NOMO-1 (cell line): ENCODE data around the gene PHAF1.

Source experiments
- DNase-seq, 2 experiments: peaks; one replicate each; lab custom pipeline; 2025; ENCODE audit not compliant: unreplicated experiment in 2 of 2; lab: John Stamatoyannopoulos, UW

Gene PHAF1

DNA sequence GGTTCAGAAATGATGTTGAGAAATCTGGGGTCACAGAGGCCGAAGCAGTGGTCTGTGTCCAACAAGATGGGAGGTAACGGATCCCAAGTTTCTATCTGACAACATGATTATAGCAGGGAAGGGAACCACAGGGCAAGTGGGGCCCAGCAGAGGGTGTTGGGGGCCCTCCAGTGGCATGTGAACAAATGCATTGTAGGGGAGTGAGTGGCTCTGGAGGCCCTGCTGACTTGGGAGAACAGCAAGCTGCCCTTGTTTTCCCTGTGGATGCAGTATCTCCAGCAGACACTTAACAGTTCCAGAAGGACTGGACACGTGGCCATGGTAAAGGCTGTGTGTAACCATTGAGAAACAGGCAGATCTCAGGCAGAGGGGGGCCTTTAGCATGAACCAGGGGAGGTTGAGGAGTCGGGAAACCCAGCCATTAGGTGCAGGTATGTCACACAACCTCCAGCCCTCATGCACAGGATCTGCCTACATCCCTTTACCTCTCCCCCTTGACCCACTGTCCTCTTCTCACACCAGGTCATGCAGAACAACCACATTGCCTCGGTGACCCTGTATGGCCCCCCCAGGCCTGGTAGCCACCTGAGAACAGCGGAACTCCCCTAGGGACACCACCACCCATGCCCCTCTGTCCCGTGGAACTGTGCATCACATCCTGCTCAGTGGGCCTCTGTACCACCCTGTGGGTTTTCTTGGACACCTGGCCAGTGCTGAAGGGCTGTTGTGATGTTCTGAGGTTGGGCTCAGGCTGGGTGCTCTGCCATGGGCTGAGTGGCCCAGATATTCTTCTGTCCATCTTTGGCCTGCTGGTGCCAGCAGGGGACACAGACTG lies 37.0 kb downstream of the PHAF1 start:
- DNase-seq: no peak

DNA sequence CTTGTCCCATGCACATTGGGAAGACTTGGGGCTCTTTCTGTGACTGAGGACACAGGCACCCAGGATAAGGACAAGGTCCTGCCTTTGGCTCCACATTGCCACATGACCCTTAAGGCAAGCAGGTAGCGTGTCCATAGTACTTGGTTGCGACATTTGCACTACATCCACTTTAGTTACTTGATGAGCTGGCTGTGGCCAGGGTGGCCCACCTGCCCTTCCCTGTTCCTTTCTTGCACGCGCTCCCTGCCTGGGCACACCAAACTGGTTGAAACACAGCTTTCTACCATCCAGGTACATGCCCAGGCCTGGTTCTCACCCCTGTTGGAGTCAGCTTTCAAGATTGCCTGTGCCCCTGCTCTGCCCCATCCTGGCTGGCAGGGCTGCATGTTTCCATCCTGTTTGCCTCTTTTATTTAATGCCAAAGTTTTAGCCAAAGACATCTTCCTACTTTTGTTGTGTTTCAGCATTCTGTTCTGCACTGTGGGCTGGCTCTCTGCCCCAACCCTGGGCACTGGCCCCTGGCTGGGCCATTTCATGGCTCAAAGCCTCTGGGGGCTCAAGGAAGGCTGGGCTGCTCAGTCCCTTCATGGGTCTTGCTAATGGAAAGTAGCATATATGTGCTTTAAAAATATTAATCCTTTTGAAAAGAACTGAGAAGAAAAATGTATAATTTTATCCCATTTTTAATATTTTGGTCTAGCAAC lies 37.8 kb downstream of the PHAF1 start:
- no peak for DNase-seq

DNA sequence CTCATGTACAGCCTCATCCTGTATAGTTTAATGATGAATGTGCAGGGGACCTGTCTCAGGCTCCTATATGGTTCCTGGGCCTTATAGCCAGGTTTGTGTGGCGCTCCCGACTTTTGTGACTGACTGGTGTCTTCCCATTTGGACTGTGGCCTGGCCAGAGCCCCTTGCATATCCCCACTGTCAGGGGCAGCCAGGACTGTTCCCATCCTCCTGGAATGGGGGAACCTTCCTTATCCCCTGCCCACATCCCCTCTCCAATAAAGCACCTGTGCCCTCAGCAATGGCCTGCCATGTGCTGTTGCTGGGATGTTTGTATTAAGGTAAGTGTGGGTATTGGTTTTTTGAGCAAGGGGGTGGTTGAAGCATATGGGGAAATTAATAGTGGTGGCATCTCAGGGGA lies 38.5 kb downstream of the PHAF1 start:
- no peak for DNase-seq

DNA sequence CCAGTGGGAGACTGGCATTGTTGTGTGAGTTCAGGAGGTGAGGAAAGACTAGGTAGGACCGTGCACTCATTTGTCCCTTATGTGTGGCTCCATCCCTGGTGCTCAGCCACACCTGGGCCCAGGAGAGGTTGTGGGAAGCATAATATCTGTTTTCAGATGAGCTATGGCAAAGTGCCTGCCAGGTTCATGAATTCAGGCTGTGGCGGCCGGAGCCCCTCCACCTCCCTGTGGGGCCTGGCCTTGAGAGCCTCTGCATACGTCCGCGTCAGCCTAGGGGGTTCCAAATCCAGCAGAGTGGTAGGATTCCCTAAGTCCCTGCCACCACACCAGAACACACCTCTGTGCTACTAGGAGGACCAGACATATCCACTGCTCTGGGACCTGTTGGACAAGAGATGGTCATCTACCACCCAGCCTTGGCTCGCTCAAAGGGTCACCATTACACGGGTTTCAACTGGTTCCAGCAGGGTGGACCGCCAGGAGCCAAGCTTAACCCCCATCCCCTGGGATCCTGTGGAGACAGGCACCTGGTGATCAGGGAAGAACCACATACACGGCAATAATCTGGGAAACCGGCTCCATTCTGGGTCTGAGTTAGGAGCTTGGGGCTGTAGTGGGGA lies 39.0 kb downstream of the PHAF1 start:
- no peak for DNase-seq

DNA sequence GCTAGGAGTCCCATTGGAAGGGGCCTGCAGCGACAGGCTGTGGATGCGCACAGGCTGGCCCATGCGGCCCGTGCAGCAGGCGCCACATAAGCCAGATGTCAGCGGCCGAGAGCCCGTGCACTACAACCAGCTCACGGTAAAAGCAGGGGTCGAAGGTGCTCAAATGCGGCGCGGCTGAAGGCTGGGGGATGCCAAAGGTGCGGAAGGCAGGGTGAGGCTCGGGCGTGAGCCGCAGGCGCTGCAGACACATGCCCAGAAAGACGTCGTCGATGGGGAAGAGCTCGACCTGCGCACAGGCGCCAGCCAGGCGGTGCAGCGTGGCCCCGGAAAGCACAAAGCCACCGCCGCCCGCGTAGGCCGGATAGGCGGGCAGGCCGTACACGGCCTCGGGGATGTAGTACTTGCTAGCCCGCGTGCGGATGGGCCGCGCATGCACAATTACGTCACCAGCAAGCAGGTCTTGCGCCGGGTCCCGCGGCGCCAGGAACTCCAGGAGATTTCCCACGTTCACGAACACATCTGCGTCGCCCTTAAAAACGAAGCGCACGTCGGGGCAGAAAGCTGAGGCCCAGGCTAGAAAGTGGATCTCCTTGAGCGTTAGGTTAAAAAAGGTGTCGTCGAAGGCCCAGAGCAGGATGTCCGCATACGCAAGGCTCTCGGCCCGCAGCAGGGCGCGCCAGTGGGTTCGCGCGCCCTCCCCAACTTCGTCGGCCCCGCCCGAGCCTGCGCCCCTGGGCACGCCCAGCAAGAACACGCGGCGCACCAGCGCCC lies 39.7 kb downstream of the PHAF1 start:
- DNase-seq: no peak

DNA sequence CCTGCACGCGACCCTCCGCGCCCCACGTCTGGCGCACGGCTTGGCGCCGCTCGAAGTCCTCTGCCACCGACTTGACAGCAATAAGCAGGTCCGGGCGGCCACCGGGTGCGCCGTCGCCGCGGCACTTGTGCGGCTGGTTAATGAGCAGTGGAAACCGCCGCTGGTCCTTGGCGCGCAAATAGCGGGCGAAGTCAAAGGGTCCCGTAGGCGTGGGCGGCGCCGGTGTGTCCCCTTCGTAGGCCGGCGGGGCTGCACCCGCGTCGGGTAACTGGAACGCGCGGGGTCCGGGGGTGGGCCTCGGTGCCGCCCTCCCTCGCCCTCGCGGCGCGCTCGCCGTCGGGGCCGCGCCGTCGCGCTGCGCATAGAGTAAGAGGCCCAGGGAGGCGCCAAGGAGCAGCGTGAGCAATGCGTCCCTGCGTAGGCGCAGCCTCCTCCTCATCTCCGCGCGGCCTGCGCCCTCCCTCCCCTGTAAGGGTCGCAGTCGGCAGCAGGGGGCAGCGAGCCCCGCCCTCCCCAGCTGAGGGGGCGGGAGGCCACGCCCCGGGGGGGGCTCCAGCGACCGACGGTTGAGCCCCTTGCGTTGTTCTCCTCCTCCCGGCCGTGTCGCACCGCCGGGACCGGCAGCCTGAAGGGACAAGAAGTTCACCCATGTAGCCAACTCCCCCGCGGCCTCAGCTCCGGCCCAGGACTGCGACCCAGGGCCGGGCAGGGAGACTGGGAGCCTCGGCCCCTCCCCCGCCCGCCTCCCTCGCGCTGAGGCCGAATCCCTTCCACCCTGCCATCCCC lies 40.5 kb downstream of the PHAF1 start:
- DNase-seq: no peak

DNA sequence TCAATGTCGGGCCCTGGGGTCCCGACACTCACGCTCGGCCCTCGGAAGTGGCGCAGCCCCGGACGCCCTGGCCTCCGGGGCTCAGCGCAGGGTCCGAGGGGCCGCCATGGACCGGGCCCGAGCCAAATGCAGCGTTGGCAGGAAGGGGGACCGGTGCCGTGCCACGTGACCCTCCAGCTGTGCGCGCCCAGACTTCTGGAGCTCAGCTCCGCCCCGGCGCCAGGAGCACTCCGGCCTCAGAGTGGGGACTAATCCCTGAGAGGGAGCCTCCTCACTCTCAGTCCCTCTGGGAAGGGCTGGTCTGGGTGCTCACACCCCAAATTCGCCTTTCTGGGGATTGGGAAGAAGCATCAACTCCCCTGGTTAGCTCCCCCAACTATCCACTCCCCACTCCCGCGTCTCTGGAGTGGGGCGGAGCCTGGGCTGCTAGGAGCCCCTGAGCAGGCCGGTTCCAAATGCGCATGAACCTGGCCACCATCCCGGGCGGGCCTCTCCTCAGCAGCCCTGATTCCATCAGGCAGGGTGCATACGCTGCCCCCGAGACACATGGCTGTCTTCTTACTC lies 41.2 kb downstream of the PHAF1 start, which contains the start of gene B3GNT9:
Gene B3GNT9, minus strand, starts transcription at position 166 of the 564 bp plus-strand sequence. CDS start 513 bp downstream, outside the sequence.
- no peak for DNase-seq

DNA sequence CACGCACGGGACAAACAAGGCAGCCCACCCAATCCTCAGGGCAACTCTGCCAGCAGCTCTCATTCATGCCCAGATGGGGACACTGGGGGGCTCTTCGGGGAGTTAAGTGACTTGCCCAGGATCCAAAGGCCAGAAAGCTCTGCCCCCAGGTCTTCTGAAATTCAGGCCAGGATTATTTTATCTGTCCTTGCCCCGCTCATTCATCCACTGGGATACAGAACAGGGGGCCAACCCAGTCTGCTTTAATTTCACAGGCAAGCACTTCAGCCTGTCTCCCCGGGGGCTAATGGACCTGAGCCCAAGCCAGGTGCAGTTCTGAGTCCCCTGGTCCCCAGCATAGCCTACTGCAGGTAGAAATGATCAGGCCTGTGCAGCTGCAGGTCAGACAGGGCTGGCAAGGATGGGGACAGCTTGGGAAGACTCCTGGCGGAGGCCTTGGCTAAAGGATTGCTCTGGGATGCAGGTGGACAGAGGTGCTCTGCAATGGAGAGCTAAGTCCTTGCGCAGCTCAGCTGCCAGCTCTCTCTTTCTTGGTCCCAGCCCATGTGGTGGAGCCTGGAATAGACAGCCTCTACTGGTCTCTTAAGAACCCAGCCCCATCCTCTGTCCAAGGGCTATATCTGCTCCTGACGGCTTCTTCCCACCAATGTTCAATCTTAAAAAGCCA lies 41.8 kb downstream of the PHAF1 start:
- DNase-seq: no peak

DNA sequence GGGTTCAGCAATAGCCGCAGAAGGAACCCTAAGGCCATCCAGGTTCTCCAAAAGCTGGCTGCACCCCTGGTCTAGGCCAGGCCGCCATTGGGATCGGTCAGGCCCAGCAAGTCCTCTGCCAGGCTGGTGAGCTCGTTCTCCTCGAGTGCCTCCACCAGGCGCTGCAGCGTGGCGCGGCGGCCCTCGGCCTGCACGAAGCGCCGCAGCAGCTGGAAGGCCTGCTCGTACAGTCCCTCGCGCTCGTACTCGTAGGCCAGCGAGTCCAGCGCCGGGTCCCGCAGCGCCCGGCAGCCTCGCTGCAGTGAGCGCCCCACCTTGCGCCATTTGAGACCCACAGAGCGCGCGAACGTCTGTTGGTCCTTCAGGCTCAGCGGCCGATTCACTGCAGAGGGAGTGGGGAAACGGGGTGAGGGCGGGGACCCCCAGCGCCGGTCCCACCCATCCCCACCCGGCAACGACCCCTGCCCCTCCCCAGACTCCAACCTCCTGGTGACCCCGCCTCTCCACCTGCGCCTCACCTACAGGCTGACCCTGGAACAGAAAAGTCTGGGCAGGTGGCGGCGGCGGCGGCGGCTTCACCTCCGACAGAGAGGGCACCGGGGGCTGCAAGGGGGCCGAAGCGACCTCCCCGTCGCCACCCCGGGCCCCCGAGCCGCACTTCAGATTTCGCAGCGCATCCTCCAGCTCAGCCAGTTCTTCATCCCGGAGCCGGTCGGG lies 45.0 kb downstream of the PHAF1 start:
- no peak for DNase-seq

DNA sequence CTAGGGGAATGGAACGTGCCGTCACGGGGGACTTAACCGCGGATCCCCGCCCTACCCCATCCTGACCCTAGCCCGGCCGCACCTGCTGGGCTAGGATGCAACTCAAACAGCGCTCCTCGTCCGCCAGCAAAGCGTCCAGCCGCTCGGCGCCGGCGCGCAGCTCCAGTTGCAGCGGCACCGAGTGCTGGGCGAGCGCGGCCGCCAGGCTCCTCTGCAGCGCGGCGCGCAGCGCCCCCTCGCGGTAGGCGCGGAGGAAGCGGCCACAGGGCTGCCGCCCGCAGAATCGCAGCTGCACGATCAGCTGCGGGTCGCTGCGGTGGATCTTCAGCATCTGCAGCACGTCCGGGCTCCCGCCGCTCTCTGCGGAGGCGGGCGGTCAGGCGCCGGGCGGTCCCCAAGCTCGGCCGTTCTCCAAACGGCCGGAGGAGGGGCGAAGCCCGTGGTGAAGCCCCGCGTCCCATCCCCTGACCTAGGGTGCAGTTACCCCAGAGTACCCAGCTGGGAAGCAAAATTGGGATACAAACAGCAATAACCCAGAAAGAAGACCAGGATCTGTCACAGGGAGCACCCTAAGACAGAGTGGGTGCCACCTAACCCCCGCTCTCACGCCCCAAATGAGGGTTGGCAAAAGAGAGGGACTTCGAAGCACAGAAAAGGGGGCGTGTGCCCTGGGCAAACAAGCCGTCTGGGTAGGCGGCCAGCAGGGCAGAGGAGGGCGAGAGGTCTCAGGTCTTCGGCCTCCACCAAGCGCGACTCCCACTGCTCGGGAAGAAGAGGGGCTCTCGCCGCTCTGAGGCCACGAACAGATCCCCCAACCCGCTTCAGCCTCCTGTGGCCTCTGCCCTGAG lies 45.8 kb downstream of the PHAF1 start:
- DNase-seq: peak; percentile 67 to 75

DNA sequence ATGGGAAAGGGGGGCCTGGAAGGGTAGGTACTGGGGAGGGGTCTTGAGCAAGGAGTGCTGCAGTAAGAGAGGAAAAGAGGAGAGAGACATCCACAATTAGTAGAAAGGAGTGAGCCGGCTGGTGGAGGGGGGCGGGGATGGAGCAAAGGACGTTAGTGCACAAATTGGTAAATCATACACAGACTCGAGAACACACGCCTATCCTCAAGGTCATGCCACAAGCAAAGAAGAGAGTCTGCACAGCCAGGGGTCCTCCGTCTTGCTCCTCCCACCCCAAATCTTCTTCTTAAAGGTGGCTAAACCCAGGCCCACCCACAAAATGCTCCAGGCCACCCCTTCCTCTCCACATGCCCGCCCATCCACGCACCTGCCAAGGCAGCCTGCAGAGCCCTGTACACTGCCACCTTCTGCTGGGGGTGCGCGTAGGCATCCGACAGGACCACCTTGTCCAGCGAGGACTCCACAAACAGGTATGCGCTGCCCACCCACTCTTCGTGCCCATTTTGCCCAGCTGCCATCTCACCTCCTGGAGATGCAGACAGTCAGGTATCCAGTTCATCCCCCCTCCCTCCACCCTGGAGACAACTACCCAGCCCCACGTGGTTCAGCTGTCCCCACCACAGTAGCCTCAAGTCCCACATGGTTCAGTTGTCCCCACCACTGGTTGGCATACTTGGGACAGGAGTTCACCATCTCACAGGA lies 46.6 kb downstream of the PHAF1 start:
- no peak for DNase-seq

DNA sequence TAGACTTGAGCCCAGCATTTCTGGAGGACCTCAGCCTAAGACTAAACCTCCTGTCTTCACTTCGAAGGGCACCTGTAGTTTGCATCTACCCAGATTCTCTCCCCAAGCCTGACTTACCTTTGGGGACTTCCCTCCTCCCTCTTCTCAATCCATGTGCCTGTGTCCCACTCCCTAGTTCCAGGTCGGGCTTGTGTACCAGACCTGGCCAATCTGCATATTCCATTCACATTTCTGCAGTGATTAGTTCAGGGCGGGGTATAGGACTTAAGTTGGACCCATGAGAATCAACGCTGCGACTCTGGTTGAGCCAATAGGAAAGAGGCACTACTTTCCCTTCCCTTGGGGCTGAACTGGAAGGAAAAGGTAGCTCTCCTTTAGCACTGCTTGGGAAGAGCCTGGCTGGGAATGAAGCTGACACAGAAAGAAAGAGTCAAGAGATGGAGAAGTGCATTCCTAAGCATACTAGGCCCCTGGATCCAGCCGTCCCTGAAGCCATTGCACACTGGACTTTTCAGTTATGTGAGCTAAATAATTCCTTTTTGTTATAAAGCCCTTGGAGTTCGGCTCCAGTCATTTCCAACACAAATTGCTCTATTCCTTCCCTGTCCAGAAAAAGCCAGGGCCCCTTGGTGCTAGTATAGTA lies 47.5 kb downstream of the PHAF1 start:
- DNase-seq: no peak

DNA sequence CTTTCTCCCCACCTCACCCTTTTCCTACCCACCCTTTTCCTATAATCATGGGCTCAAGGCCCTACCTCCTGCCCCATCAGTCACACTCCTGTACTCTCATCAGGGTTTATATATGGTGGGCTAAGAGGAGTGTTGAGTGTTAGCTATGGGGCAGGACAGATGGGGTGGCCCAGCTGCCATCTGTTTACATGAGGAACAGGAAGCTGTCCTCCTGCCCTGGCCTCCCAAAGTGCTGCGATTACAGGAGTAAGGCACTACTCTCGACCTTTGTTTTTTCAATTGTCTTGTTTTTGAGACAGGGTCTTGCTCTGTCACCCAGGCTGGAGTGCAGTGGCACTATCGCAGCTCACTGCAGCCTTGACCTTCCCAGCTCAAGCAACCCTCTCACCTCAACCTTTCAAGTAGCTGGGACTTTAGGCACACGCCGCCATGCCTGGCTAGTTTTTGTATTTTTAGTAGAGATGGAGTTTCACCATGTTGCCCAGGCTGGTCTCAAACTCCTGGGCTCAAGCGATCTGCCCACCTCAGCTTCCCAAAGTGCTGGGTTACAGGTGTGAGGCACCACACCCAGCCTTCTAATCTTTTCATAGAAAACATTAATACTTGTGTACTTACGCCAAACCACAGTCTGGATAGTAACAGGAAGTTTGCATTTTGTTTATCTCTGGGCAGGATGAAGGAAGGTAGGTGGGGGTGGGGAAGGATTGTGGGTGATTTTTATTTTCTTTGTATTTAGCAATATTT lies 48.3 kb downstream of the PHAF1 start:
- DNase-seq: no peak

DNA sequence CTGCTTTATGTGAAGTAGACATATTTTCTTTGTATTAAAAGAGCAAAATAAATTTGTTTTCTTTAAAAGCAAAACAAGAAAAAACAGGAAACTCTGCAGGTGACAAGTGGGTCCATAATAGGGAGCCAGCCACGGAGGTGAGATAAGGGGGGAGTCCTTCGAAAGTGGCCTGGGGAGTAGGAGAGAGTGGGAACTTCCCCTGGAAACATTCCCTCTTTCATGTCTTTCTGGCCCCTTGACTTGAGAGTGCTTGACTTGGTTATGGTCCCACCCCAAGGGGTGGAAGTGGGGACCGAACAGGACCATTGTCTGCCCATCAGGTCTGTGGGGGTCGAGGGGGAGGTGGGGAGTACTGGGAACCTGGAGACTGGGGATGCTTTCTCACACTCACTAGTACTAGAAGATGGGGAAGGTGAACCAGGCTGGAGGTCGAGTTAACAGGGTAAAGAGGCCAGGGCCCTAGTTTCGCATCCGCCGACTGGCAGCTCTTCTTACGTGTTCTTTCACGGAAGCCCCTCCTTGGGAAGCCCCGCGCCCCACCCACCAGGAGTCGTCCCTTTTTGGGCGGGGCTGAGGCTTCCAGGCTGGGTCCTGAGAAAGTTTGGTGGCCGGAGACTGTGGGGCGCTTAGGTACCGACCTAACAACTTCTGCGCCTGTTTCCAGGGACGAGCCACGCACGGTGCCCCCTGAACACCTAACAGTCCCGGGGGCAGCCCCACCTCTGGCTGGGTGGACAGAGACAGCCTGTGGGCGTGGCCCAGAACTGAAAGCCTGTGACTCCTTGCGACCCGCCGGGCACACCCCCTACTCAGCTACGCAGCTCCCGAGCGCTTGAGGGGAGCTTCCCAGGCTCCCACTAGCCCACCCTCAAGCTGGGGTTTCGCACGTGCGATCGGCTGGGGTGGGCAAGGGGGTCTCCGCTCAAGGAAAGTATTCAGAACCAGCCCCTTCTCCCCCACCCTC lies 49.2 kb downstream of the PHAF1 start:
- peak; percentile 61 to 69 for DNase-seq

DNA sequence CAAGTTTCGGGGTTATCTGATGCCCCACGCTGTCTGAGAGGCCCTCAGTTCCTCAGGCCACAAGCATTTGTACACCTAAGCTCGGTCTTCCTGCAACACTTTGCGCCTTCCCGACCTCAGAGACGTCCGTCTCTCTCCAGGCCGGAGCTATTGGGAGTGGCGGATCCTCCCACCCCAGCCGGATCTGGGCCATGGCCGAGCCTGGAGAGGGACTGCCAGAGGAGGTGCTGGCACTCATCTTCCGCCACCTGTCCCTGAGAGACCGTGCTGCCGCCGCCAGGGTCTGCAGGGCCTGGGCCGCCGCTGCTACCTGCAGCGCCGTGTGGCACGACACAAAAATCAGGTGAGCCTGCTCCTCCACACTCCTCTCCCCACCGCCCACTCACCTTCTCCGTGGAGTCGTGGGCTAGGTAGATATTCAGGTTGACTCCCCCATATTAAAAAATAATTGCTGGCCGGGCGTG lies 51.9 kb downstream of the PHAF1 start:
- DNase-seq: no peak
